Stomach (tissue), 4 donors: Measurements from ENCODE around the gene RGS12.

Source experiments
- EP300 ChIP-seq: sonication (generic); formaldehyde crosslinking; IDR thresholded peaks from one replicate; pipeline ENCODE4 v1.6.1; 2017; ENCODE audit warnings: antibody characterized with exemption
- POLR2A ChIP-seq, 4 donors: fragments of 450-650 bp; IDR thresholded peaks; one replicate each; pipeline ENCODE4 v1.6.1; 2016; ENCODE audit warnings: antibody characterized with exemption in 4 of 4, control low read depth in 2 of 4, mild to moderate bottlenecking in 1 of 4, moderate library complexity in 1 of 4
- POLR2AphosphoS5 ChIP-seq, 3 donors: sonication (generic); formaldehyde crosslinking; IDR thresholded peaks; one replicate each; pipeline ENCODE4 v1.6.1; 2016; ENCODE audit warnings: antibody characterized with exemption in 3 of 3
- TF ChIP-seq, protein P1 (sequence below), 7 experiments: fragments of 450-650 bp in 4 of 7; fragments of 200-600 bp in 3 of 7; sonication (generic) in 3 of 7; IDR thresholded peaks; one replicate each; pipeline ENCODE4 v1.5.1; 2016 to 2019; ENCODE audit warnings: antibody characterized with exemption in 7 of 7, control low read depth in 2 of 7, mild to moderate bottlenecking in 1 of 7

DNA sequence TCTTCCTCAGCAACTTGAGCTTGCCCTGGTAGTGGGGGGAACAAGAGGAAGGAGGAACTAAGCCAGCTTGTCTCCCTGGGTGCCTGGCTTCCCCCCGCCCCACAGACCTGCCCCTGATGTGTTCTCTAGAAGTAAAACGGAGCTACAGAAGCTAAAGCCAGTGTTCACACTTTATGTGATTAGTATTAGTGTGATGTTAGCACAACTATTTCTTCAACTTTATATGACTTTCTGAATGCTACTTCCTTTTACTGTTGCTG is 10.7 kb downstream of the RGS12 start:
- no peak for TF ChIP-seq POLR2AphosphoS5 (IDR thresholded peaks at IDR 0.05)
- TF ChIP-seq, protein P1, sequence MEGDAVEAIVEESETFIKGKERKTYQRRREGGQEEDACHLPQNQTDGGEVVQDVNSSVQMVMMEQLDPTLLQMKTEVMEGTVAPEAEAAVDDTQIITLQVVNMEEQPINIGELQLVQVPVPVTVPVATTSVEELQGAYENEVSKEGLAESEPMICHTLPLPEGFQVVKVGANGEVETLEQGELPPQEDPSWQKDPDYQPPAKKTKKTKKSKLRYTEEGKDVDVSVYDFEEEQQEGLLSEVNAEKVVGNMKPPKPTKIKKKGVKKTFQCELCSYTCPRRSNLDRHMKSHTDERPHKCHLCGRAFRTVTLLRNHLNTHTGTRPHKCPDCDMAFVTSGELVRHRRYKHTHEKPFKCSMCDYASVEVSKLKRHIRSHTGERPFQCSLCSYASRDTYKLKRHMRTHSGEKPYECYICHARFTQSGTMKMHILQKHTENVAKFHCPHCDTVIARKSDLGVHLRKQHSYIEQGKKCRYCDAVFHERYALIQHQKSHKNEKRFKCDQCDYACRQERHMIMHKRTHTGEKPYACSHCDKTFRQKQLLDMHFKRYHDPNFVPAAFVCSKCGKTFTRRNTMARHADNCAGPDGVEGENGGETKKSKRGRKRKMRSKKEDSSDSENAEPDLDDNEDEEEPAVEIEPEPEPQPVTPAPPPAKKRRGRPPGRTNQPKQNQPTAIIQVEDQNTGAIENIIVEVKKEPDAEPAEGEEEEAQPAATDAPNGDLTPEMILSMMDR (IDR thresholded peaks at IDR 0.05): no peak
- no peak for TF ChIP-seq POLR2A (IDR thresholded peaks at IDR 0.05)
- no peak for TF ChIP-seq EP300
